ENCODE results near the gene ATF7IP2. TPM values are rescaled to one million over a fixed set of nuclear protein-coding genes. Genes with fewer than 3 reads are reported as not detected.

ATF7IP2 gene
- total RNA-seq, 1 experiment from 2014 or later, result 25.2 TPM

- ATAC-seq (no peak), DNase-seq (ENCODE audit: low read depth, low spot score) (no peak)
- Histone ChIP-seq H3K9me3 (ENCODE audit: control insufficient read depth, insufficient read depth, low read depth, low read length) (peaks cover 4% of the 10 kb centered on the region; the same call in 1 of the 2 replicates), H3K4me1 (ENCODE audit: control insufficient read depth, insufficient read depth, low read length) (no peaks in the 10 kb centered on the region), H3K4me3 (ENCODE audit: low read depth in 2 of 2, low read length in 2 of 2) (no peak overlapping the region), H3K27ac (ENCODE audit: low read length) (no peak overlapping the region; the same call in 1 of the 2 replicates), H3K27me3 (ENCODE audit: control insufficient read depth, insufficient read depth, low read length) (no peaks in the 10 kb centered on the region), H3K36me3 (ENCODE audit: control insufficient read depth, insufficient read depth, low read length) (no peaks in the 10 kb centered on the region)
- POLR2A ChIA-PET, result interaction anchor here (0.8 kb wide), 1 partner anchor 9 kb away, joined by 5 read pairs; no protein-coding TSS in a partner anchor
- intact Hi-C loops (cut with micrococcal nuclease; ENCODE audit: unreplicated experiment) (no loop called here), in situ Hi-C loops (cut with HindIII; ENCODE audit: low pct_unique_long_range_greater_than_20kb, low sequenced_read_pairs) (no loop called here)
- CTCF ChIA-PET, result no interaction called here
- BruUV-seq (replicated peaks), result no TSS peak
- TF ChIP-seq SIN3A (IDR thresholded peaks at IDR 0.05; ENCODE audit: borderline replicate concordance, insufficient read depth, low read depth, low read length), result no peak
- TF ChIP-seq POLR2AphosphoS5 (IDR thresholded peaks at IDR 0.05; ENCODE audit: low read depth, low read length), result no peak
- no peak for TF ChIP-seq TCF7L2 (IDR thresholded peaks at IDR 0.05; ENCODE audit: low read depth, low read length)
- TF ChIP-seq REST (IDR thresholded peaks at IDR 0.05; ENCODE audit: insufficient read depth in 1 of 2, low read depth in 2 of 2, low read length in 1 of 2), result no peak
- TF ChIP-seq CTCF (IDR thresholded peaks at IDR 0.05), result no peak
These were observed 100.0 kb downstream of the ATF7IP2 start for GRCh38 chr16:10485698-10486382.

GRCh38 chr16:10490141-10490540, 104.3 kb downstream of the ATF7IP2 start:
- in situ Hi-C loops (cut with HindIII; ENCODE audit: low pct_unique_long_range_greater_than_20kb, low sequenced_read_pairs) (no loop called here), intact Hi-C loops (cut with micrococcal nuclease; ENCODE audit: unreplicated experiment) (no loop called here)
- Histone ChIP-seq H3K4me3 (ENCODE audit: low read depth in 2 of 2, low read length in 2 of 2) (no peak overlapping the region), H3K27me3 (ENCODE audit: control insufficient read depth, insufficient read depth, low read length) (no peaks in the 10 kb centered on the region), H3K9me3 (ENCODE audit: control insufficient read depth, insufficient read depth, low read depth, low read length) (peaks cover 4% of the 10 kb centered on the region; the same call in 1 of the 2 replicates), H3K4me1 (ENCODE audit: control insufficient read depth, insufficient read depth, low read length) (no peaks in the 10 kb centered on the region), H3K27ac (ENCODE audit: low read length) (no peak overlapping the region), H3K36me3 (ENCODE audit: control insufficient read depth, insufficient read depth, low read length) (no peaks in the 10 kb centered on the region)
- POLR2A ChIA-PET, result no interaction called here
- no peak for DNase-seq (ENCODE audit: low read depth, low spot score)
- TF ChIP-seq CTCF (IDR thresholded peaks at IDR 0.05) (no peak), TCF7L2 (IDR thresholded peaks at IDR 0.05; ENCODE audit: low read depth, low read length) (no peak), POLR2AphosphoS5 (IDR thresholded peaks at IDR 0.05; ENCODE audit: low read depth, low read length) (no peak), REST (IDR thresholded peaks at IDR 0.05; ENCODE audit: insufficient read depth in 1 of 2, low read depth in 2 of 2, low read length in 1 of 2) (no peak), SIN3A (IDR thresholded peaks at IDR 0.05; ENCODE audit: borderline replicate concordance, insufficient read depth, low read depth, low read length) (no peak)
- ATAC-seq, result no peak
- CTCF ChIA-PET, result no interaction called here
- BruUV-seq (replicated peaks), result no TSS peak
